ENCODE measurements around the gene YIF1A.

Gene YIF1A, protein sequence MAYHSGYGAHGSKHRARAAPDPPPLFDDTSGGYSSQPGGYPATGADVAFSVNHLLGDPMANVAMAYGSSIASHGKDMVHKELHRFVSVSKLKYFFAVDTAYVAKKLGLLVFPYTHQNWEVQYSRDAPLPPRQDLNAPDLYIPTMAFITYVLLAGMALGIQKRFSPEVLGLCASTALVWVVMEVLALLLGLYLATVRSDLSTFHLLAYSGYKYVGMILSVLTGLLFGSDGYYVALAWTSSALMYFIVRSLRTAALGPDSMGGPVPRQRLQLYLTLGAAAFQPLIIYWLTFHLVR

GRCh38 chr11:66288671-66289547 lies at the start of gene YIF1A:
Gene YIF1A, minus strand, starts transcription at chr11:66289143. Its CDS starts 158 bp downstream, at chr11:66288985.
- DNase-seq = peak; percentile 96

DNA sequence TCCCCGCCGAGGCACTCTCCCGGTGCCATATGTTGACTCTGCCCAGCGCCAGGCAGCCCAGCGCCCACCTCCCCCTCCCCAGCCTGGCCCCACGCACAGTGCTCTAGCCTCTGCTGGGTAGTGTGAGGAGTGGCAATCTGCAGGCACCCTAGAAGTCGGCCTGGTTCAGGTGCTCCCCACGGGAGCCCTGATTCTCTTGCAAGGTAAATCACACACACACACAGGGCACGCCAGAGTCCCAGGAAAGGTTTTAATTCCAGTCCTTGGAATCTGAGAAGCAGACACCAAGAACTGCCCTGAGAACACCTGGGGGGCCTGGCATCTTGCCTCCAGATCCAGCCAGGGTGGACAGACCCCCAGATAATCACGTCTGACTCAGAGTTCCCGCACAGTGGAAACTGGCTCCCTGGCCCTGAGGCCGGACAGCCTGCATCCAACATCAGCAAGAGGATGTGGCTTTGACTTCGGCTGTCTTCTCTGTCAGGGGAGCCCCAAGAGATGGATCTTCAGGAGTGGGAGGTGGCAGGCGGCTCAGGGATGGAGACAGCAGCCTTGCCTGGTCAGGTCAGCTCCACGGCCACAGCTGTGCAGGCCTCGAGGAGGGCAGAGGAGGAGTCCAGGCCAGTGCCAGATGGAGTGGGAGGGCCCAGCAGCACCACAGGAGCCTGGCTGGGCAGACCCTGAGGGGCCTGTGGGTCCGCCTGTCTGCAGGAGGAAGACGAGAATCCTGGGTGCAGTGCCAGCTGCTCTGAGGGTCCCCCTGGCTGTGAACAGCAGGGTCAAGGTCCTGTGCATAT lies 48.4 kb upstream of the YIF1A start:
- no peak for DNase-seq

DNA sequence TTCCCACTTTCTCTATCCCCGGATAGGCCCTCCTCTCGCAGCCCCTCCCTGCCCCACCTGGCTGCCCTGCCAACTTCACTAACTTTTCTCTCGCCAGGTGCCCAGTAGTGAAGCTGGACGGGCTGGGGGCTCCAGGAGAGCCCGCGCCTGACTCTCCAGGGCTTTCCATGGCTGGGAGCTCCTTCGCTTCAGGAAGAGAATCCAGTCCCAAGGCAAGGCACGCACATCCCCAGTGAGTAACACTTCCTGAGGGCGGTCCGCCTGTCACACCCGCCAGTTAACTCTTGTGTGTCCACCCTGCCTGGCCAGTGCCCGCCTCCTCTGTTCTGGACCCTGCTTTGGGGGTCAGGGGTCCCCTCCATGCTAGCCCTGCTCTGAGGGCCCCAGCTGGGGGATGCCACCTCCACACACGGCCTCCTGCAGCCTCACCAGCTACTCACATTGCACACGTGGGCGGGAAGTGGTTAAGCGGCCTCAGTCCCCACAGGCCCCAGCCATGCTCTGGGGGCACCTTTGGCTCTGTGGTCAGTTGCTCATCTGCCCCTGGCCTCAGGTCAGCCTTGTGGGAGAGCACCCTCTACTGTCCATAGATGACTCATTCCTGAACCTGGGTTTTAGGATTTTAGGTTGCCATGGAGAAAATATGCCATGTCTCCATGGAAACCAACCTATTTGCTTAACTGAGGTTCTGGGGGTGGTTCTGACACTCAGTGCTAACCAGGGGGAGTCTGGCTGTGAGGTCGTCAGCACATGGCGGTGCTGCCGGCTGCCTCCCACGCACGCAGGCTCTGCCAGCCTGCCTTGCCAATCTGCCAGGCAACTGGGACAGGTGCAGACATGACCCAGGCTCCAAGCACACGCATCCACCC lies 47.5 kb upstream of the YIF1A start, which contains the start of gene RIN1:
RIN1 (minus strand) TSS at position 201 of the 869 bp plus-strand sequence; CDS start at position 169, 32 bp downstream.
- no peak for DNase-seq

GRCh38 chr11:66335531-66336233 lies 46.7 kb upstream of the YIF1A start:
- no peak for DNase-seq

- DNase-seq = no peak
Observed at GRCh38 chr11:66334605-66335442, 45.9 kb upstream of the YIF1A start.

- DNase-seq = no peak
Observed at GRCh38 chr11:66333896-66334604, 45.1 kb upstream of the YIF1A start.

DNA sequence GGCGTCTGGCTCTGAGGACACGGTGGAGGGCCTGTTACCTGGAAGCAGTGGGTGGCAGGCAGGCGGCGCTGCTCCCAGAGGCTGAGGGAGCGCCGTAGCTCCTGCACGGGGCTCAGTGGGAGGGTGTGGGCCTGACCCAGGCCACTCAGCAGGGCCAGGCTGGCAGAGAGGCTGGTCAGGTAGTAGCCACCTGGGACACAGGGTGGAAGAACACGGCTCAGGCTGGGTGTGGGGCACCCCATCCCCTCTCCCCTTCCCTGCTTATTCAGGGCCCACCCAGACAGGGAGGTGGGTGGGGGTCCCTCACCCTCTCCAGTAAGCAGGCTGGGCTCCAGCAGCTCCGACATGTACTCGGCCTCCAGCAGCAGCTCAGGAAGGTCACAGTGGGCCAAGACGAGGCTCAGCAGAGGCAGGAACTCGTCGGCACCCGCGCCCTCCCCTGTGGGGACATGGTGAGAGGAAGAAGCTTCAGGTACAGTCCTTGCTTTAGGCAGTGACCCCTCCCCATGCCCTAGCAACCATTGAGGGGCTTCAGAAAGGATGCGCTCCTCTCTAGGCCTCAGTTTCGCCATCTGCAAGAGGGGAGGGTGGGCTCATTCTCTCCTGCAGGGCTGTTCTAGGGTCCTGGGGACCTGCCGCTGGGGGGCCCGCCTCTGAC lies 44.4 kb upstream of the YIF1A start:
- DNase-seq = no peak

DNA sequence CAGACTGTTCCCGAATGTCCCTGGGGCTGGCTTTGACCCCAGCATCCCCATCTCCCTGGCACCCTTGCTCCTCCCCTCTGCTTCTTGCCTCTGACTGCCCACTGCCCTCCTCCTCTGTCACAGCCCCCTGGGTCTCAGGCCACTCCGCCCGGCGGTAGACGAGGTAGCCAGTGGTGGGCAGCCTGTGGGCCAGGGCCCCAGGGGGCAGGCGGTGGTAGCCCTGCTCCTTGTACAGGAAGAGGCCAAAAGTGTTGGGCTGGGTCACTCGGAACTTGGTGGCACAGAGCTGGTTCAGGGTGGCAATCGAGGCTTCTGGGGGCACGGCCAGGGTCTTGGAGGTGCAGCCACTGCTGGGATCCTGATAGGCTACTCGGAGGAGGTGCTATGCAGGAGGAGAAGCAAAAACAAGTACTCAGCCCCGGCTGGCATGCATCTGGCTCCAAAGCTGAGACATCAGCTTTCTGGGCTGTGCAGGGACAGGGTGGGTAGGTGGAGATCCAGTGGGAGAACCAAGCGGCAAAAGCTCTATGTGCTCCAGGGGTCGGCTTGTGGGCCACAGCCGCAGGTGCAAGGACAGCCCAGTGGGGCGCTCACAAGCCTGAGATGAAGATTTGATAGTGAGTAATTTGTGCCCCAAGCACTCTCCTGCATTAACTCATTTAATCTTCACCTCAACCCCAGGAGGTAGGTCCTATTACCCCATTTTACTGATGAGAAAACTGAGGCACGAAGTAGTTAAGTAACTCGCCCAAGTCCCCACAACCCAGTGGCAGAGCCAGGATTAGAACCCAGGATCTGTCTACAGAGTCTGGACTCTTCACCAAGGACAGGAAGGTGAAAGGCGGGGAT lies 43.7 kb upstream of the YIF1A start:
- DNase-seq = no peak

DNA sequence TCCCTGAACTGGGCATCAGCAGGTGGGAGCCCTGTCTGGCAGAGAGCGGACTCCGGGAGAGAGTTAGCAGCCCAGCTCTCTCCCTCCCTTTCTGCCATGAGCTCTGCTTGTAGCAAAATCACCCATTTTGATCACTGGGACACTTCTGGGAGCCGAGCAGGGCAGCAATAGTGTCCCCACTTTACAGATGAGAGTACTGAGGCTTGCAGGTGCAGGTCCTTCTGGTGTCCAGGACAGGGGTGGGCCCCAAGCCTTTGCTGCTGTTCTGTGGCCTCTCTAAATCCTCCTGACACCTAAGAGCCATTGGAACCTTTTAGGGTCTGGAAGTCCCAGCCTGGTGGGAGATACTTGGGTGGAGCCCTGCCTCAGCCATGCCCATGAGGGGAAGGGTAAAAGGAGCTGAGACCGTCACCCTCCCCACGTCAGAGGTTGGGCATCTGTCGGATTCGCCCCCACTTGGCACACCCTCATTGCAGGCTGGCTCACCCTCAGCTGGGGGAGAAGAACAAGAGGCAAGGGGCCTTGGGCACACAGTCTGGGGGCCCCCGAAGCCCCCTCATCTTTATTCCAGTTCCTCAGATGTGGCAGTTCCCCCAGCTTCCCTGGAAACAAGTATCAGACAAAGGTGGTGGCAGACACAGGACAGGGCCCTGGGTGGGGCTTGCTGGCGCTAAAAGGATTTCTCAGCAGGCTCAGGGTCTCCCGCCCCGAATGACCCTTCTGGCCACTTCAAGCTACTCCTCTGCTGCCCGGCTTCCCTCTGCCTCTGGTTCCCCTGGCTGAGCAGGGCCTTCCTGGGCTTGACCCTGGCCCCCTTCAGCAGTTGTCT lies 42.8 kb upstream of the YIF1A start:
- DNase-seq = no peak

DNA sequence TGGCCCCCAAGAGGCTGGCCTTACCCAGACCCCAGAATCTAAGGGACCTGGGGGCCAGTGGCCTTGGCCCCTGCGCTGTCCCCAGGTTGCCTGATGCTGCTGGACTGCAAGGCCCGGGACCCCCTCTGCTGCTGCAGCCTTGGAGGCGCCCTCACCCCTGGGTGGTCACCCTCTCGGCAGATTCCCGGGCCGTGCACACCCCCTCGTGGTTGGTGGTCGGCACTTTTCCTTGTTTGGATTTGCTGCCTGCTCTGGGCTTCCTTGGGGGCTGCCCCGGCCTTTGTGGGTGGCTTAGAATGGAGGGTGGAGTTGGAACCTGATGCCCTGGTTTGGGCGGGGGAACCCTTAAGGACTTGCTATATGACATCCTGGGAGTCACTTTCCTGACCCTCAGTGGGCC lies 42.0 kb upstream of the YIF1A start:
- DNase-seq = no peak

DNA sequence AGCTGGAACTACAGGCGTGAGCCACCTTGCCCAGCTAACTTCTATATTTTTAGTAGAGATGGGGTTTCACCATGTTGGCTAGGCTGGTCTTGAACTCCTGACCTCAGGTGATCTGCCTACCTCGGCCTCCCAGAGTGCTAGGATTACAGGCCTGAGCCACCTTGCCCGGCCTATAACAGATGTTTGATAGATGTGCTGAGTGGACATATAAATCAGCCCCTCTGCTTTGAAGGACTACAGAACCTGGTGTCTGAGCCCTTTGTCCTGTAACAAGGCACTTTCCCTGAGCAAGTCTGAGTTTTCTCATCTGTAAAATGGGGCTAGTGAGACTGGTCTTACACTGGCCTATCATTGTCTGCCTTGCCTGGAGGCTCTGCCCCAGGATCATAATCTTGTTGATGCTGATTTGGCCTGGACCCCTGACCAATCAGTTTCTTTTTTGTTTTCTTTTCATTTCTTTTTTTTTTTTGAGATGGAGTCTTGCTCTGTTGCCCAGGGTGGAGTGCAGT lies 40.3 kb upstream of the YIF1A start:
- DNase-seq = no peak

DNA sequence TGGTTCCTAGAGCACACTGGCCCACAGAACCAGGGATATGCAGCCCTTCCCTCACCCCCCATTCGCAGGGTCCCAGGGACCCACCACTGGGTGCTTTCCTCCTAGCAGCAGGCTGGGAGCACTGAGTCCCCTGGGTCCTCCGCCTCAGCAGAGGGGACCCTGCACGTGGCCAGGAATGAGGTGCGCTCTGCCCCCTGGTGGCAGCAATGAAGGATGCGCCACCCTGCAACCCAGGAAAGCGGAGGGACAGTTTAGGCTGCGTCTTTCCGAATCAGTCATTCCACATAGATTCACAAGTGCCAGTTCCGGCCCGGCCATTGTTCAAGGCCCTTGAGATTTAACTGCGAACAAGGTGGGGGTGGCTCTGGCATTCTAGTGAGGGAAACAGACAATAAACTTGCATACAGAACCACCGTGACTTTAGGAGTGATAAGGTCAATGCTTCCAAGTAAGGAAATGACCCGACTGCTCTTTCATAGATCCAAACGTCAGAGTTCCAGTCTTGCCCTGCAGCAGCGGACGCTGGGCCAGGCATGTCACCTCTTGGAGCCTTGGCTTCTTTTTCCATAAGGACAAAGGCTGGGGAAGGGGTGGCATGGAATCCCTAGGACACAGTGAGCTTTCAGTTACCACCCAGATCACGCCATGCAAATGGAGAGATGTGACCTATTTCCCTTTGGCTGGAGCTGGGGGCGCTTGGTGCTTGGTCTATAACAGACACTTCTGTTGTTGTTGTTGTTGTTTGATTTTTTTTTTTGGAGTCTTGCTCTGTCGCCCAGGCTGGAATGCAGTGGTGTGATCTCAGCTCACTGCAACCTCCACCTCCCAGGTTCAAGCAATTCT lies 39.6 kb upstream of the YIF1A start:
- peak; percentile 47 for DNase-seq

GRCh38 chr11:66328031-66328301 lies 39.0 kb upstream of the YIF1A start:
- no peak for DNase-seq

DNA sequence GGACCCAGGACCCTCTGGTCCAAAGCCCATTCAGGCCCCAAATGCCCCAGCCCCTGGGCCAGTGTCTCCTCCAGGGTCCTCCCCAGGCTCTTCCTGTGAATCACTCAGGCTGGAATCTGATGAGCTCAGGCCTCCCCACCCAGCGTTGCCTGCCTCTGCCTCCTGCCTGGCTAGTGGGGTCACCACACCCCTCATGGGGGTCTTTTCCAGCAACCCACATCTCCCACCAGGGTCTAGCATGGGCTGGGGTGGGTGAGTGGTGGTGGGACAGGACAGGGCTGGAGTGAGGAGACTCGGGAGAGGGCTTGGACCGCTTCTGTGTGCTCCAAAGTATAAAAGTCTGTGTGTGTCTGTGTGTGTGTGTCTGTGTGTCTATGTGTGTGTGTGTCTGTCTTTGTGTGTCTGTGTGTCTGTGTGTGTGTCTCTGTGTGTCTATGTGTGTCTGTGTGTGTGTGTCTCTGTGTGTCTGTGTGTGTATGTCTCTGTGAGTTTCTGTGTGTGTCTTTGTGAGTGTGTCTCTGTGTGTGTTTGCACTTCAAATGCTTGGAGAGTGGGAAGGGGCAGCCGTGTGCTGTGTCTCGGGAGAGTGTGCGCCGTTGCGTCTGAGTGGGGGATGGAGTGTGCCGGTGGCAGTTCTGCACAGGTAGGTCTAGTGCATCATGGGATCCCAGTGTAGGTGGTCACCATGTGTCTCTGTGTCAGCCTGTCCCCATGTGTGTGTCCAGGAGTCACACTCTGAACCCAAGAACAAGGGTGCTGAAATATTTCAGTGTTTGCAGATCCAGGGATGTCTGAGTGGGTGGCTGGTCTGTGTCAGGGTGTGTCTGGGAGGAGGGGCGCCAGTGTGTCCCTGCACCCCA lies 38.5 kb upstream of the YIF1A start:
- no peak for DNase-seq
